Epithelial cell of esophagus (primary cell): ENCODE data around the gene POLG2.
A peak's percentile ranks its signal among the peaks of the same experiment; 100 is the strongest.

Experiments
- DNase-seq: peaks from one replicate; pipeline ENCODE4 v3.0.0; 2010; ENCODE audit warnings: low read depth
- H3K4me3 ChIP-seq: 2 replicates; pipeline ENCODE4 v1.5.1; 2011; ENCODE audit warnings: mild to moderate bottlenecking, low read length, control low read depth
- TF ChIP-seq, protein P1 (sequence below): IDR thresholded peaks from 2 replicates; pipeline ENCODE4 v1.5.1; 2011; ENCODE audit warnings: low read depth, mild to moderate bottlenecking, low read length, control low read depth, inconsistent platforms; ENCODE audit not compliant: insufficient read depth; ENCODE audit errors: missing control alignments

POLG2 gene

DNA sequence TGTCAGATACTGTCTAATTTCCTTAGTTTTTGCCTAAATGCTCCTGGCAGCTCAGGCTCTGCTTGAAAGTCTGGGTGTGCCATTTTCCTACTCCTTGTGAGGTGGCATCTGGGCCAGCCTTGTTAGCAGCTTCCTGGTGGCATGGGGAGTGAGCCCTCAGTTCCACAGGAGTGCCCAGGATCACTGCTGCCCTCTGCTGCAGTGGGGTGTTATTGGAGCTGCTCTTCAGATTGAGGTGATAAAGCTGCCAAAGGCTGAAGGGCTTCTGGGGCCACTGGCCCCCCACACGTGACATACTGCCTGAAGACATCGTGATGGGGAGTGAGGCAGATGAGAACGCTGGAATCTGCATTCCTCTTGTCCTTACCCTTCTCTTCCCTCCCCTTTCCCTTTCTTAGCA, 37.3 kb upstream of the POLG2 start:
- H3K4me3 ChIP-seq, result no peak overlapping the region
- DNase-seq, result peak; percentile 23
- TF ChIP-seq, protein P1, sequence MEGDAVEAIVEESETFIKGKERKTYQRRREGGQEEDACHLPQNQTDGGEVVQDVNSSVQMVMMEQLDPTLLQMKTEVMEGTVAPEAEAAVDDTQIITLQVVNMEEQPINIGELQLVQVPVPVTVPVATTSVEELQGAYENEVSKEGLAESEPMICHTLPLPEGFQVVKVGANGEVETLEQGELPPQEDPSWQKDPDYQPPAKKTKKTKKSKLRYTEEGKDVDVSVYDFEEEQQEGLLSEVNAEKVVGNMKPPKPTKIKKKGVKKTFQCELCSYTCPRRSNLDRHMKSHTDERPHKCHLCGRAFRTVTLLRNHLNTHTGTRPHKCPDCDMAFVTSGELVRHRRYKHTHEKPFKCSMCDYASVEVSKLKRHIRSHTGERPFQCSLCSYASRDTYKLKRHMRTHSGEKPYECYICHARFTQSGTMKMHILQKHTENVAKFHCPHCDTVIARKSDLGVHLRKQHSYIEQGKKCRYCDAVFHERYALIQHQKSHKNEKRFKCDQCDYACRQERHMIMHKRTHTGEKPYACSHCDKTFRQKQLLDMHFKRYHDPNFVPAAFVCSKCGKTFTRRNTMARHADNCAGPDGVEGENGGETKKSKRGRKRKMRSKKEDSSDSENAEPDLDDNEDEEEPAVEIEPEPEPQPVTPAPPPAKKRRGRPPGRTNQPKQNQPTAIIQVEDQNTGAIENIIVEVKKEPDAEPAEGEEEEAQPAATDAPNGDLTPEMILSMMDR, result peak; percentile 49

DNA sequence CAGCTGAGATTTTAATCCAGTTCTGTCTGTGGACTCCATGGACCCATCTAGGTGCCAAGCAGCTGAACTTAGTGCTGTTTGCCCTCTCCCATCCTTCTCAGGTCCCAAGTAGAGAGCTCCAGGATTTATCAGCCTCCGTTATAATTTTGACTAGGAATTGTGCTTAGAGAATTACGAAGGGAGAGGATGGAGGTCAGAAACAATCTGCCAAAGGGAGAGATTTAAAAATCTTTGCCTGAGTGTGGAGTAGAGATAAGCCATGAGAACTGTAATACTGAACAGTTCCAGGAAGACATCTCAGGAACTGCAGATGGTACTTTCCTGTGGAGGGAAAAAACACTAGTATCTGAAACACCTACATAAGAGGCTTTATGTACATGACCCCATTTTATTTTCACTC, 36.9 kb upstream of the POLG2 start:
- H3K4me3 ChIP-seq, result no peak overlapping the region
- DNase-seq, result no peak
- TF ChIP-seq, protein P1, result no peak

GRCh38 chr17:64532409-64532808, 35.6 kb upstream of the POLG2 start:
- TF ChIP-seq, protein P1, result no peak
- H3K4me3 ChIP-seq, result no peak overlapping the region
- no peak for DNase-seq

DNA sequence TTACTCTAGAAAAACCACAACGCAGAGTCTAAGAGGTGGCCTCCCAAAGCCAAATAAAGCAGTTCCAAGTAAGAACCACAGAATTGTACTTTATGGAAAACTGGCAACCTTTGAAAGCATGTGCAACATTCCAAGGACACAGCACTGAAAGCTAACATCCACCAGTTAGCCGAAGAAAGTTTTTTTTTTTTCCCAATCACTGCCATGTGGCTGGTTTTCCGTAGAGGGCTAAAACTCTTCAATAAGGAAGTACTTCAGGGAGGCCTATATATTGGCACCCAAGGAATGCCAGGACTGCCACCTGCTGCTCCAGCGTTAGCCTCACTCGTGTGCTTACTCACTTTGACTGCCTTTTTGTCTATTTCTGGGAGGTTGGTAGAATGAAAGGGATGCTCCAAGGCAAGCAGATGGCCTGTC, 35.1 kb upstream of the POLG2 start:
- no peak for DNase-seq
- no peak overlapping the region for H3K4me3 ChIP-seq
- TF ChIP-seq, protein P1, result no peak

GRCh38 chr17:64529221-64529620, 32.4 kb upstream of the POLG2 start:
- no peak for DNase-seq
- TF ChIP-seq, protein P1, result no peak
- no peak overlapping the region for H3K4me3 ChIP-seq

- TF ChIP-seq, protein P1, result no peak
- H3K4me3 ChIP-seq, result no peak overlapping the region
These were observed 31.1 kb upstream of the POLG2 start for GRCh38 chr17:64527914-64528313.

GRCh38 chr17:64520359-64520758, 23.5 kb upstream of the POLG2 start:
- no peak for DNase-seq
- TF ChIP-seq, protein P1, result no peak
- H3K4me3 ChIP-seq, result no peak overlapping the region

More at GRCh38 chr17:64527914-64528313, 31.1 kb upstream of the POLG2 start:
- DNase-seq, result no peak
